ENCODE measurements around the gene GRAMD1A. TPM values are rescaled to one million over a fixed set of nuclear protein-coding genes. Genes with fewer than 3 reads are reported as not detected.

GRAMD1A gene
- total RNA-seq, 1 experiment from 2014 or later: 125 TPM

- H3K36me3 Mint-ChIP-seq (ENCODE audit: insufficient read depth in 1 of 3, low read depth in 3 of 3): peaks cover 53 to 57% (median 54%) of the 10 kb centered on the region in 3 experiments
- peaks cover 49 to 63% of the 10 kb centered on the region in 2 experiments for H3K9me3 Mint-ChIP-seq
- Histone ChIP-seq H2AK5ac (ENCODE audit: insufficient read length, low read length) (no peak overlapping the region), H3K4ac (ENCODE audit: low read depth, low read length) (no peak overlapping the region), H3K18ac (ENCODE audit: insufficient read length, low read depth, low read length) (no peak overlapping the region), H3K4me2 (ENCODE audit: insufficient read depth, insufficient read length, low read length) (no peak overlapping the region), H3K79me2 (ENCODE audit: insufficient read depth, low read length) (peaks cover 2% of the 10 kb centered on the region; the same call in 1 of the 2 replicates), H4K20me1 (ENCODE audit: control insufficient read depth, insufficient read depth, insufficient read length) (no peaks in the 10 kb centered on the region), H2AFZ (ENCODE audit: low read length) (no peak overlapping the region), H3K27me3 (ENCODE audit: insufficient read depth, low read length) (no peaks in the 10 kb centered on the region), H2BK5ac (ENCODE audit: insufficient read length, low read length) (no peak overlapping the region), H3K9ac (ENCODE audit: extremely low read depth, insufficient read length, low read length) (no peak overlapping the region), H3K23ac (ENCODE audit: insufficient read length, low read depth, low read length) (no peak overlapping the region), H3K27ac (ENCODE audit: insufficient read length, low read depth, low read length) (no peak overlapping the region), H2BK15ac (ENCODE audit: low read depth, low read length) (no peak overlapping the region), H4K8ac (replicated peaks; ENCODE audit: insufficient read length, low read depth, low read length) (no peak overlapping the region), H2BK120ac (ENCODE audit: low read depth, low read length, poor library complexity, severe bottlenecking) (no peak overlapping the region), H3K4me1 (ENCODE audit: insufficient read depth, low read length) (peaks cover 6% of the 10 kb centered on the region; the same call in 1 of the 2 replicates), H3K56ac (ENCODE audit: insufficient read length, low read depth, low read length) (no peak overlapping the region), H3K9me3 (ENCODE audit: control insufficient read depth, low read depth, low read length) (peaks cover 30% of the 10 kb centered on the region), H3T11ph (ENCODE audit: low read length) (no peak overlapping the region), H3K23me2 (ENCODE audit: insufficient read length, low read depth, low read length, poor library complexity, severe bottlenecking) (peaks cover 6% of the 10 kb centered on the region), H2BK20ac (ENCODE audit: low read depth, low read length, poor library complexity, severe bottlenecking) (no peak overlapping the region), H4K91ac (ENCODE audit: insufficient read length, low read depth, low read length) (no peak overlapping the region), H3K79me1 (ENCODE audit: insufficient read depth, low read depth, low read length, poor library complexity, severe bottlenecking) (no peaks in the 10 kb centered on the region), H2BK12ac (ENCODE audit: insufficient read length, low read depth, low read length) (no peak overlapping the region), H3K14ac (ENCODE audit: insufficient read depth, low read length) (no peak overlapping the region), H4K5ac (ENCODE audit: insufficient read length, low read depth, low read length) (no peak overlapping the region)
- H3K27me3 Mint-ChIP-seq (ENCODE audit: low read depth): peaks cover 30% of the 10 kb centered on the region
- no peak for DNase-seq
- H3K4me3 Mint-ChIP-seq: peak overlapping the region in 1 of 2 experiments; percentile 82; a peak in 2 of 5 replicates
- H3K4me1 Mint-ChIP-seq: peaks cover 17 to 25% of the 10 kb centered on the region in 2 experiments
- no peak overlapping the region for H3K27ac Mint-ChIP-seq
- WGBS (ENCODE audit: extremely low coverage, insufficient read length, low lambda C conversion rate): no CpG with 5 or more reads among the region's 5 CpGs
- no peak for TF ChIP-seq CTCF (conservative IDR thresholded peaks at IDR 0.05)
Measured at GRCh38 chr19:34961775-34962686, 38.1 kb upstream of the GRAMD1A start.
